ENCODE results near the gene ATP8A2. TPM values are rescaled to one million over a fixed set of nuclear protein-coding genes. Genes with fewer than 3 reads are reported as not detected.

Gene ATP8A2
- total RNA-seq, 2 experiments from 2014 or later, result not detected

DNA sequence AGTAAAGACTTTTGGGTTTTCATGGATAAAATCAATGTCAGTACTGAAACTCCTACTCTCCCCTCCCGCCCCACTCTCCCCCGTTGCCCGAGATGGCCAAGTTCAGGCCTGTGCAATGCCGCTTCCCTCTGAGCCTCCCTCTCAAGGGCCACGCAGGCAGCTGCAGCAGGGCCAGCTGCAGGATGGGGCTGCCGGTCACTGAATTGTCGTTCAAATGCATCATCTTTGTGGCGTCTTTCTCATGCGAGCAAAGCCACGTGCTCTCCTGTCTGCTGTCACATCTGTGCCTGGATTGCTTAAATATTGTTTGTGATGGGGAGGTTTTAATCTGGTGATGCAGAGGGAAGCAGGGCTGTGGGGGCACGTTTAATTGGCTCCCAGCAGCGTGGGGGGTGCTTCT, 653.4 kb downstream of the ATP8A2 start:
- H3K4me3 ChIP-seq (ENCODE audit: low read depth, low read length, poor library complexity, severe bottlenecking), result no peak overlapping the region
- DNase-seq (ENCODE audit: low spot score), result no peak
- CTCF ChIA-PET (ENCODE audit: unreplicated experiment), result no interaction called here
- no peaks in the 10 kb centered on the region for H3K4me1 ChIP-seq (ENCODE audit: insufficient read depth, low read length, poor library complexity, severe bottlenecking)
- intact Hi-C loops (cut with micrococcal nuclease; ENCODE audit: unreplicated experiment), result no loop called here
- POLR2A ChIA-PET, result interaction anchor here (0.7 kb wide), 1 partner anchor 165 kb away, joined by 7 read pairs; no protein-coding TSS in a partner anchor
- H3K4me2 ChIP-seq (ENCODE audit: low read length), result no peak overlapping the region
- H3K27ac ChIP-seq (ENCODE audit: low read depth, low read length, poor library complexity, severe bottlenecking), result no peak overlapping the region
- H3K79me2 ChIP-seq (ENCODE audit: insufficient read depth, low read depth, low read length), result no peaks in the 10 kb centered on the region
- H4K20me1 ChIP-seq (ENCODE audit: insufficient read depth, low read length), result no peaks in the 10 kb centered on the region
- no peak overlapping the region for H2AFZ ChIP-seq (ENCODE audit: low read length)
- BruUV-seq (replicated peaks), result no TSS peak
- no peak for TF ChIP-seq EZH2phosphoT487 (IDR thresholded peaks at IDR 0.05; ENCODE audit: borderline replicate concordance, low read depth, low read length)
- TF ChIP-seq CTCF (conservative IDR thresholded peaks at IDR 0.05; ENCODE audit: low read length), result no peak
- H3K36me3 ChIP-seq (ENCODE audit: insufficient read depth, low read length), result no peaks in the 10 kb centered on the region
- no peaks in the 10 kb centered on the region for H3K9me2 ChIP-seq (ENCODE audit: insufficient read depth, low read length)
- no peaks in the 10 kb centered on the region for H3K9me3 ChIP-seq (ENCODE audit: low read length)

DNA sequence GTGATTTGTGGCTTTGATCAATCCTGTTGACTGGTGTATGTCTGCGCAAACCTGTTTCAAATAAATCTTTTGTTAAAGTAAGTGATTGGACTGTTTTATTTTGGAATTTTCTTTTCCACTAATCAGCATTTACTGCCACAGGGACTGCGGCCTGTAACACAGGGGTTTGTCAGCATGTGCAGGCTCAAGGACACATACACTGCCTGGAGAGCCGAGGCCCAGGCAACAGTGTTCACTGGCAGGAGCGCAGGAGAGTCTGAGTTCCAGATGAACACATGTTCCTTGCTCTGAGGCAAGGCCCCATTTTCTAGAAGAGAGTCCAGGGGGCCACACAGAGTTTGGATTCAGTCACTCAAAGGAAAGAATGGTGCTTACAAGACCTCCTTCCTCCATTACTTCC, 654.0 kb downstream of the ATP8A2 start:
- POLR2A ChIA-PET, result no interaction called here
- H3K36me3 ChIP-seq (ENCODE audit: insufficient read depth, low read length), result no peaks in the 10 kb centered on the region
- H3K9me3 ChIP-seq (ENCODE audit: low read length), result no peaks in the 10 kb centered on the region
- H3K4me2 ChIP-seq (ENCODE audit: low read length), result no peak overlapping the region
- no peak overlapping the region for H2AFZ ChIP-seq (ENCODE audit: low read length)
- DNase-seq (ENCODE audit: low spot score), result no peak
- CTCF ChIA-PET (ENCODE audit: unreplicated experiment), result no interaction called here
- no peaks in the 10 kb centered on the region for H3K9me2 ChIP-seq (ENCODE audit: insufficient read depth, low read length)
- no peak overlapping the region for H3K4me3 ChIP-seq (ENCODE audit: low read depth, low read length, poor library complexity, severe bottlenecking)
- BruUV-seq (replicated peaks), result no TSS peak
- H3K27ac ChIP-seq (ENCODE audit: low read depth, low read length, poor library complexity, severe bottlenecking), result no peak overlapping the region
- TF ChIP-seq EZH2phosphoT487 (IDR thresholded peaks at IDR 0.05; ENCODE audit: borderline replicate concordance, low read depth, low read length), result no peak
- no peak for TF ChIP-seq CTCF (conservative IDR thresholded peaks at IDR 0.05; ENCODE audit: low read length)
- no peaks in the 10 kb centered on the region for H4K20me1 ChIP-seq (ENCODE audit: insufficient read depth, low read length)
- no peaks in the 10 kb centered on the region for H3K79me2 ChIP-seq (ENCODE audit: insufficient read depth, low read depth, low read length)
- H3K4me1 ChIP-seq (ENCODE audit: insufficient read depth, low read length, poor library complexity, severe bottlenecking), result no peaks in the 10 kb centered on the region
- intact Hi-C loops (cut with micrococcal nuclease; ENCODE audit: unreplicated experiment), result no loop called here

GRCh38 chr13:26026211-26026610, 654.4 kb downstream of the ATP8A2 start:
- DNase-seq (ENCODE audit: low spot score), result no peak
- no TSS peak for BruUV-seq (replicated peaks)
- no peak overlapping the region for H3K27ac ChIP-seq (ENCODE audit: low read depth, low read length, poor library complexity, severe bottlenecking)
- no peak overlapping the region for H2AFZ ChIP-seq (ENCODE audit: low read length)
- POLR2A ChIA-PET, result no interaction called here
- TF ChIP-seq CTCF (conservative IDR thresholded peaks at IDR 0.05; ENCODE audit: low read length) (no peak), EZH2phosphoT487 (IDR thresholded peaks at IDR 0.05; ENCODE audit: borderline replicate concordance, low read depth, low read length) (no peak)
- H3K79me2 ChIP-seq (ENCODE audit: insufficient read depth, low read depth, low read length), result no peaks in the 10 kb centered on the region
- H3K9me3 ChIP-seq (ENCODE audit: low read length), result no peaks in the 10 kb centered on the region
- H3K36me3 ChIP-seq (ENCODE audit: insufficient read depth, low read length), result no peaks in the 10 kb centered on the region
- H3K4me3 ChIP-seq (ENCODE audit: low read depth, low read length, poor library complexity, severe bottlenecking), result no peak overlapping the region
- no peaks in the 10 kb centered on the region for H3K9me2 ChIP-seq (ENCODE audit: insufficient read depth, low read length)
- CTCF ChIA-PET (ENCODE audit: unreplicated experiment), result no interaction called here
- intact Hi-C loops (cut with micrococcal nuclease; ENCODE audit: unreplicated experiment), result no loop called here
- H3K4me2 ChIP-seq (ENCODE audit: low read length), result no peak overlapping the region
- no peaks in the 10 kb centered on the region for H3K4me1 ChIP-seq (ENCODE audit: insufficient read depth, low read length, poor library complexity, severe bottlenecking)
- no peaks in the 10 kb centered on the region for H4K20me1 ChIP-seq (ENCODE audit: insufficient read depth, low read length)

Data from OCI-LY7 (cell line).